ELR (cell line): Measurements from ENCODE around the gene VAMP2.
A peak's percentile ranks its signal among the peaks of the same experiment; 100 is the strongest.

Source experiments
- DNase-seq: peaks from one replicate; pipeline ENCODE4 v3.0.0-alpha.2; 2015; ENCODE audit warnings: low read depth

The VAMP2 gene, protein sequence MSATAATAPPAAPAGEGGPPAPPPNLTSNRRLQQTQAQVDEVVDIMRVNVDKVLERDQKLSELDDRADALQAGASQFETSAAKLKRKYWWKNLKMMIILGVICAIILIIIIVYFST

DNA sequence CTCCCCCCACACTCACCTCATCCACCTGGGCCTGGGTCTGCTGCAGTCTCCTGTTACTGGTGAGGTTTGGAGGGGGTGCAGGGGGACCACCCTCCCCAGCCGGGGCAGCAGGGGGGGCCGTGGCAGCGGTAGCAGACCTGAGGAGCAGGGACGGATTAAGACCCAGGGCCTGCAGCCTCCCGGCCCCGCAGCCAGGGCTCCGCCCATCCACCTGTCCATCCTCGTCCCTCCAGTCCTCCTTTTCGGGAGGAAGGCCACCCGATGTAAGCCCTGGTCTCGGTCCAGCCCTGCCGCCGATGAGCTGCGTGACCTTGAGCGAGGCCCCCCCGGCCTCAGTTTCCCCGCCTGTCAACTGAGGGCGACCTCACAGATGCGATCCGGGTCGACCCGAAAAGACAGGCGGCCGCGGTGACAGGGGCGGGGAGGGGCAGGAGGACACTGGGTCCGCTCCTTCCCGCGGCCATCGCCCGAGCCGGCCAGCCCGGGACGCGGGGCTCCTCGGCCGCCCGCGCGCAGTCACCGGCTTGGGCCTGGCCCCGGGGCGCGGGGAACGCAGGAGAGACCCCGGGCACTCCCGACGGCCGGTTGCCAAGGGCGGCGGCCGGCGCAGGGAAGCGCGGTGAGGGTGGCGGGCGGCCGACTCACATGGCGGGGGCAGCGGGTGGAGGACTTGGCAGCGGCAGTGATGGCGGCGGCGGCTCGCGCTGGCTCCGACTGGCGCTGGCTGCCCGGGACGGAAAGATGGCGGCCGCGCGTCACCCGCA lies at the start of gene VAMP2:
Gene VAMP2, minus strand, starts transcription at position 716 of the 764 bp plus-strand sequence. Its CDS starts 69 bp downstream, at position 647.
- peak; percentile 78 for DNase-seq

DNA sequence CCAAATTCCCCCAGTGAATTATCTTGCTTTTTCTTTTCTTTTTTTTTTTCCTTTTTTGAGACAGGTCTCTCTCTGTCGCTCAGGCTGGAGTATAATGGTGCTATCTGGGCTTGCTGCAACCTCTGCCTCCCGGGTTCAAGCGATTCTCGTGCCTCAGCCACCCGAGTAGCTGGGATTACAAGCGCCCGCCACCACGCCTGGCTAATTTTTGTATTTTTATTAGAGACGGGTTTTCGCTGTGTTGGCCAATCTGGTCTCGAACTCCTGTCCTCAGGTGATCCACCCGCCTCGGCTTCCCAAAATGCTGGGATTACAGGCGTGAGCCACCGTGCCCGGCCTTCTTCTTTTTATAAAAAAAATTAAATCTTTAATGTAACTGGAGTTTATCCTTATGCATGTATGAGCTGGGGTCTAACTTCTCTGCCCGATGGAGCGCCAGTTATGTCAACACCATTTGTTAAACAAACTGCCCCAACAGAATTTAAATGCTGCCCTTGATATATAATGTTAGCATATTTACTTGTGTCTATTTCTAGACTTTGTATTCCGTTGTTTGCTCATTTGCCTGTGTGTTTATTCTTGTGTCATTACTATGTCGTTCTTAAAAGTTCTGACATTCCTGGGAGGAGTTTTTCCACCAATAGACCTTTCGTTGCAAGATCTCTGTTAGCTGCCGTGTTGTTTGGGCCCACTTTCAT lies 48.2 kb upstream of the VAMP2 start:
- DNase-seq: peak; percentile 44

DNA sequence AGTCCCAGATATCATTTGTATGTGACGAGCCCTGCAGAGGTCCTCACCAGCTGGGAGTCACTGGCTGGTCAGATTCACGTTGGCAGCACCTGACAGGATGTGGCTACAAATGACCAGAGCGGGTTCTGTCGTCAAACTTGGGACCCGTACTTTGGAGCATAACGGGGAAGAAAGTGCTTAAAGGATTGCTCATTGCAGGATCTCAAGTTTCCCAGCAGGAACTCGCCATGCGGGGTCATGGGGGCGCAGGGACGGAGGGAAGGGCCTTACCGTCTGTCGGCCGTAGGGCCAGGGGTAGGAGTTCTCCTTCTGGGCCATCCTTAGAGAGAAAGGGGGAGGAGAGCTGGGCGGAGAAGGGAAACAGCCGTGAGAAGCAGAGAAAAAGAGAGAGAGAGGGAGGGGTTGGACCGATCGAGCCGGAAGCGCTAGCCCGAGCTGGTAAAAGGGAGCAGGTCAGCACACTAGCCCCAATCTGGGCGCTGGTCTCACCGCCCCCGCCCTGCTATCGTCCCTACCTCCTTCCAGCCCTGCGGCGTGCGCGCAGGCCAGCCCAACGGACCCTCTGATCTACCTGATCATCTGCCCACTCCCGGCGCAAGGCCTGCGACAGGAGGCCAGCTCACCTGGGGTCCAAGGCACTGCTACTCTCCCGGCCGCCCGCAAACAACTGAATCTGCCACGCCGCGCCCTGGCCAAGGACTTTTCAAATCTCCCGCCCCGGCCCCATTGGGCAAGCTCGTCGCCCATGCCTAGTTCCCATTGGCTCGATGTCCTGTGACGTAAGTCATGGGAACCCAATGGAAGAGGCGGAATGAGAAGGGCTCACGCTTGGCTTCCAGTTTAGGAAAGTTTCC lies 47.4 kb upstream of the VAMP2 start, which contains the start of gene AURKB:
Gene AURKB, minus strand, starts transcription at position 669 of the 854 bp plus-strand sequence. Its CDS starts 351 bp downstream, at position 318.
- DNase-seq: peak; percentile 99

DNA sequence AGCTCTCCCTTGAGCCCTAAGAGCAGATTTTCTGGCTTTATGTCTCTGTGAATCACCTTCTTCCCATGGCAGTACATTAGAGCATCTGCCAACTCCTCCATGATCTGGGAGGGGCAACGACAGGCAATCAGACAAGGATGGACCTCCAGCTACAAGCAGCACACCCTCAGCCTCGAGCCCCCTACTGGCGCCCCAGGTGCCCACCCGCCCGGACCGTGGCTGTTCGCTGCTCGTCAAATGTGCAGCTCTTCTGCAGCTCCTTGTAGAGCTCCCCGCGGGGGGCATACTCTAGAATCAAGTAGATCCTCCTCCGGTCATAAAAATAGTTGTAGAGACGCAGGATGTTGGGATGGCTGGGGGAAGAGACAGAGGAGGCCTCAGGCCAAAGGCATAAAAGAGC lies 43.8 kb upstream of the VAMP2 start:
- no peak for DNase-seq

DNA sequence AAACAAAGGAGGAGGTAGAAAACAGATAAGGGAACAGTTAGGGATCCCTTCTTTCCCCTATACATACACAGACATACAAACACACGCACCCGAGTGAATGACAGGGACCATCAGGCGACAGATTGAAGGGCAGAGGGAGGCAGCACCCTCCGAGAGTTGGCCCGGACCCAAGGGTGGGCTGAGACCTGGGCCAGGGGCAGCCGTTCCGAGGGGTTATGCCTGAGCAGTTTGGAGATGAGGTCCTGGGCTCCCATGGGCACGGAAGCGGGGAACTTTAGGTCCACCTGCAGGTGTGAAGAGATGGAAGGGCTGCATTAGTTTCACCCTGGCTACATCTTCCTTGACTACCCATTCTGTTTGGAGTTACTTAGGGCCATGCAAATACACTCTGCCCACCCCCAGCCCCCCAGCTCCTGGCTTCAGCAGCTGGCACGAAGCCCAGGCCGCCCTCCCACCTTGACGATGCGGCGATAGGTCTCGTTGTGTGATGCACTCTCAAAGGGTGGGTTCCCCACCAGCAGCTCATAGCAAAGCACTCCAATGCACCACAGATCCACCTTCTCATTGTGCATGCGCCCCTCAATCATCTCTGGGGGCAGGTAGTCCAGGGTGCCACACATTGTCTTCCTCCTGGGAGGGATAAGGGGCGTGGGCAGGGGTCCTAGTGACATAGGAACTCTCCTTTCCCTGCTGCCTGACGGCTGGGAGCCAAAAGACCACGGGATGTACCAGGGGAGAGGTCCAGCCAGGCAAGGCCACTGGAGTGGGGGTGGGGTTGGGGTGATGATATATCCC lies 42.2 kb upstream of the VAMP2 start:
- no peak for DNase-seq

DNA sequence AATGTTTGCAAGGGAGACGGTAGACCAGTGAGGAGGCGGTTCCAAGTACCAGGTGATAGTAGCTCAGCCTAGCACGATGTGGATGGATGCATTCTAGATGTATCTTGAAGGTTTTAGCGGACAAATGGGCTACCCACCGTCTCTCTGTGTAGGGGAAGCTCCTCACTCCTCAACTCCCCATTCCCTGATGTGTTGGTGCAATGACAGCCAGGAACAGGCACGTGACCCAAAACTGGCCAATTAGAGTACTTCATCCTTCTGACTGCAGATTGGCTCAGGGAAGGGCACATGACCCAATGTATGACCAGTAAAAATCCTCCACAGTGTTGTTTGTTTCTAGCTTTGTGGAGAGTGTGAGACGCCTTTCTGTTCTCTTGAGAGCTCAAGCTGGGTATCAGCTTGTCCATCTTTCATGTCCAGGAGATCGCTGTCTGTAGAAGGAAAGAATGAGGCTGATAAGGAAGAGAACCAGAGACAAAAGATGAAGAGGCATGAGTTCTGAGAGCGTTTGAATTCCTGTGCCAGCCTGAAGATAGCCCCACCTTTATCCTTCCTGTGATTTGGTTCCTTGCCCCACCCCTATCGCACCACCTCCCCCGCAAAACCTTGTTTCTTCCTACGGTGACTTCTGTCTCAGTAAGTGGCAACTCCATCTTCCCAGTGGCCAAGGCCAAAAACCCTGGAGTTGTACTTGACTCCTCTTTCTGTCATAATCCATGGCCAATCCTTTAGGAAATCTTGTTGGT lies 29.5 kb upstream of the VAMP2 start:
- peak; percentile 85 for DNase-seq

DNA sequence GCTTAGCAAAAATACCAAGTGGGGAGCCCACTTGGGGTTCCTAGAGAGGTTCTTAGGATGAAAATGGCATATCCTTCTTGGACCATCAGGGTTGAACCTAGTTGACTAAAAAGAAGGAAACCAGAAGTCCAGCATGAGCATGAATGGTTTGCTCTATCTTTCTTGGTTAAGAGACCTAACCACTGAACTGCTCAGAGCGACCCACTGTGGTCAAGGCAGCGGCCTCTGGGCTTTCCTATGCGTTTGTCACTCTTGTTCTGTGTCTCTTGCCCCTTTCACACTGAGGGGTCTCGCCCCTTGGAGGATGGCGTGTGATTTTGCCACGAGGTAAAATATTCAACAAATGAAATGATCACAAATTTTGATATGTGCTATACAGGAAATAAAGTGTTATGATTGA lies 27.8 kb upstream of the VAMP2 start:
- DNase-seq: no peak

DNA sequence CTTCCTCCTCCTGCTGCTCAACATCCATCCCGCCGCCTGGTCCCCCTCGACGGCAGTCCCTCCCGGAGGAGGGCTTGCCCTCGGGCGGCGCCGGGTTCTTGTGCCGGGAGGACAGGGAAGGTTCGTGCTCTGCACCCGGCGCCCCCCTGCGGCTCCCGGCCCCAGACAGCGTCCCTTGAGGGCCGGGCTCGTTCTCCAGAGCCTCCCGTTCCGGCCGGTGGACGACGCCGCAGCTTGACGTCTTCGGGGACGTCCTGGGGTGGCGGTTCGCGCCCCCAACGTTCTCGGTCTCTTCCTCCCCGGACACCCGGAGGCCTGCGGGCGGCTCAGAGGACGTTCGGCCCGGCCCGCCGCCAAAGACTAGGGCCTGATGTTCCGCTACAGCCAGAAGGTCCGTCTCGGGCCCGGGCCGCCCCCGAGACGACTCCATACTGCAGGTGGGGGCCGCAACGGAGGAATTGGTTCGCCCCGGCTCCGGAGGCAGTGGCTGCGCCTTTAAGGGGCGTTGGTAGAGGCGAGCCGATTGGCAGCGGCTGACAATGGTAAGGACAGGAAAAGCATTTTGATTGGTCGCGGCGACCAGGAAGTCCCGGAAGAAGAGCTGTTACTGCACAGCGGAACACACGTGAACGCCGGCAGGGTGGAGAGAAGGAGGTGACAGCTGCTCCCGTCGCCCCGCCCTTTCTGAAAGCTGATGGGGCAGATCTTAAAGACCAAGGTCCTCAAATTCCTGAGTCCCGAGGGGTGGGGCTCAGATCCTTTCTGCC lies 27.1 kb upstream of the VAMP2 start, which contains the start of gene BORCS6:
Gene BORCS6, minus strand, starts transcription at position 470 of the 767 bp plus-strand sequence. Its CDS starts 40 bp downstream, at position 430.
- peak; percentile 99 for DNase-seq

DNA sequence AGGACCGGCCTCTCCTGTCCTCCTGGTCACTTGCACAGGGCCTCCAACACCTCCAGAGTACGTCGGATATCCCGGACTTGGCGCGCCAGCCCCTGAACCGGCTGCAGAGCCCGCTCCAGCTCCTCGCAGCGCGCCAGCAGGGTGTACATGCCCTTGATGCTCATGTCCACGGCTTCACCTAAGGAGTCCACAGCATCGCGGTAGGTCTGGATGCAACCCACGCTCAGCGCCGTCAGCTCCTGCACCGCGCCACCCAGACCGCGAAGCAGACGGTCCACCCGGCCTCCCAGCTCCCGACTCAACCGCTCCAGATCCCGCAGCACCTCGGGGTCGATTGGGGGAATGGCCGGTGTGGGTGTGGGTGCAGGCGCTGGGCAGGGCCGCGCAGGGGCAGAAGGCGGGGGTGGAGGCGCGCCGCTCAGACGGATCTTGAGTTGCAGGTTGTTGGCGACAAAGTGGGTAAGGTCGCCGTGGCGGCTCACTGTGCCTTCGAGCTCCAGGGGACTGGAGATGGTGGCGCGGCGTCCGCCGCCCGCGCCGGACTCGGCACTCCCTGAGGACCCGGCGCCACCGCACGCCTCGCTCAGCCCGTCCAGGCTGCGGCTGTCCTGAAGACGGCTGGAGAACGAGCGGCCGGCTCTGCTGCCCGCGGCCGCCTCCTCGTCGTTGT lies 26.4 kb upstream of the VAMP2 start:
- no peak for DNase-seq

DNA sequence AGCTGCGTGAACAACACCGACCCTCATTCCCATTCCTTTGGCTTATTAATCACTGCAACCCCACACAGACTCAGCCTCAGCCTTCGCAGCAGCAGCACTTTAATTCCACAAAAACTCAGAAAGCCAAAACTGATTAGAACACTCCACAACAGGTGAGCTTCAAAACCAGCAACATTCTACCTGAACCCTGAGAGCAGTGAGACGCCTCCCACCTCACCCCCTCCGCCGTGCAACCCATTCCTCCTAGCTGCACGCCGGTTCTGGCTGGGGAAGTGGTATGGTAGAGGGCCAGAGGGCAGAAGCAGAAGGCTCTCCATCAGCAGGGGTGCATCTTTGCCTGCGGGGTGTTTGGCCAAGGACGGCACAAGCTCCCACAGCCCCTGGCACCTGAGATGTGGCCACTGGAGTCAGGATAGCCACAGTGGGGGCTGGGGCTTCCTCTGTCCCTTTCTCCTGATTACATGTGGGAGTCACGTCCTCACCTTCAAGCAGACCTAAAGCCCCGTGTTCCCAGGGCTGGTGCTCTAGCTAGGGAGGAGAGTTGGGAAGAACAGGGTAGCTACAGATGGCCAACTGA lies 25.6 kb upstream of the VAMP2 start:
- DNase-seq: no peak

DNA sequence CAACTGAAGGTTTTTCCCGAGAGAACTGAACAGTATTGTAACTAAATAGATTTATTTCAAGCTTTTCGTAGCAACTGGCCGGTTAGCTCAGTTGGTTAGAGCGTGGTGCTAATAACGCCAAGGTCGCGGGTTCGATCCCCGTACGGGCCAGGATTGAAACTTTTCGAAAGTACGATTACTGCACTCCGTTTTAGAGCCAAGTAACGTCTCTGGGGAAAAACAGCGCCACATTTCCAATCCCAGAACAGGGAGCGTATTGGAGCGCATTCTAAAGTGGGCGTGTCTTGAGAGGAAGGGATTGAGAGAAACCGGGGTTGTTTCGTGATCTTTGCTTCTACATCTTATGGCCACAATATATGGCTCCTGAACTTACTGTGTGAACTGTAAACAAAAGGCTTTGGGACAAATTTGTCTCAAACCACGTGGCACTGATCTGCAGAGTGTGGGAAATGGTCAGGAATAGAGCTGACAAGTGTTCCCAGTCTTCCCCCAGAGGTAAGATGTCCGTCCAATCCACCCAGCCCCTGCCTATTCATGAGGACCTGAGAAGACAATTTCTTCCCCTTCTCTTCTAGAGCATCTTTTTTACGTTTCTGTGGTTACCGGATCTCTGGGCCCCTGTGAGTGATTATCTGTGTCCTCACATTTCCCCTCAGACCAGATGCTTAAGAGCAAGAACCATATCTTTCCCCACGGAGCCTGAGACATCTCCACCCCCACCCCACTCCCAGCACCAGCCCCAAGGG lies 24.9 kb upstream of the VAMP2 start:
- DNase-seq: peak; percentile 100

DNA sequence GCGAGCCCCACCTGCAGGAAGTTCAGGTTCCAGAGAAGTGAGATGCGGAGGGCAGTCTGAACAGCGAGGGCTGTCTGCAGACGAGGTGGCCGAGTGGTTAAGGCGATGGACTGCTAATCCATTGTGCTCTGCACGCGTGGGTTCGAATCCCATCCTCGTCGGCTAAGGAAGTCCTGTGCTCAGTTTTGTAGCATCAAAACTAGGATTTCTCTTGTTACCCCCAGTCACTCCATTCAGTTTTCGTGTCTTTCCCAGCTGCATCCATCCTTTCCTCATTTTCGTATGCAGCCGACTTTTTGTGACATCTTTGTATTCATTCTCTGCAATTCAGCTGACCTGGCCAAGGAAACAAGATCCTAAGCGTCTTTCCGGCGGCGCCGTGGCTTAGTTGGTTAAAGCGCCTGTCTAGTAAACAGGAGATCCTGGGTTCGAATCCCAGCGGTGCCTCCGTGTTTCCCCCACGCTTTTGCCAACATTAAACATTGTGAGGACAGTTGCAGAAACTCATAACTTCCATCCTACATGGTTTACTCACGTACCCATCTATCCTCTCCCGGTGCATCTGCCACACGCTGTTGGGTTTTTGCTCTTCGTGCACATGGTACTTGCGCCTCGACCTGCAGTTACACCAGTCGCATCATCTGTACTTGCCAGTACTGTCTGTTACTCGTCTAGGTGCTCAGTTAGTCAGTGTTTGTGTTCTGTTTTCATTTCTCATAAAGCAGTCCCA lies 24.2 kb upstream of the VAMP2 start:
- peak; percentile 95 for DNase-seq

DNA sequence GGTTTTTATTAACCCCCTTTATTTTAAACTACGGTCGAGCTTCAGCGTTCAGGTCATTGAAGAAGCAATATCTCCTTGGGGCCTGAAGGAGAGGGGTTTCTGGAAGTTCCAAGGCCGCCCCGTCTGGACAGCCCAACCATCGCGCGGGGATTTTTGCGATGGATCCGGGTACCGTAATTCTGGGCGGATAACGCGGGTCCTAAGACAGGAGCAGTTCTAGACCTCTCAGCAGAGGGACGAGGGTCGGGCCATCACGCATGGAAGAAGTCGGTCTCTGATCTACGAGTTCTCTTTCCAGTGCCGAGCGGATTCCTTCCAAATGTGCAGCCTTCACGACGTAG lies 23.7 kb upstream of the VAMP2 start:
- no peak for DNase-seq

DNA sequence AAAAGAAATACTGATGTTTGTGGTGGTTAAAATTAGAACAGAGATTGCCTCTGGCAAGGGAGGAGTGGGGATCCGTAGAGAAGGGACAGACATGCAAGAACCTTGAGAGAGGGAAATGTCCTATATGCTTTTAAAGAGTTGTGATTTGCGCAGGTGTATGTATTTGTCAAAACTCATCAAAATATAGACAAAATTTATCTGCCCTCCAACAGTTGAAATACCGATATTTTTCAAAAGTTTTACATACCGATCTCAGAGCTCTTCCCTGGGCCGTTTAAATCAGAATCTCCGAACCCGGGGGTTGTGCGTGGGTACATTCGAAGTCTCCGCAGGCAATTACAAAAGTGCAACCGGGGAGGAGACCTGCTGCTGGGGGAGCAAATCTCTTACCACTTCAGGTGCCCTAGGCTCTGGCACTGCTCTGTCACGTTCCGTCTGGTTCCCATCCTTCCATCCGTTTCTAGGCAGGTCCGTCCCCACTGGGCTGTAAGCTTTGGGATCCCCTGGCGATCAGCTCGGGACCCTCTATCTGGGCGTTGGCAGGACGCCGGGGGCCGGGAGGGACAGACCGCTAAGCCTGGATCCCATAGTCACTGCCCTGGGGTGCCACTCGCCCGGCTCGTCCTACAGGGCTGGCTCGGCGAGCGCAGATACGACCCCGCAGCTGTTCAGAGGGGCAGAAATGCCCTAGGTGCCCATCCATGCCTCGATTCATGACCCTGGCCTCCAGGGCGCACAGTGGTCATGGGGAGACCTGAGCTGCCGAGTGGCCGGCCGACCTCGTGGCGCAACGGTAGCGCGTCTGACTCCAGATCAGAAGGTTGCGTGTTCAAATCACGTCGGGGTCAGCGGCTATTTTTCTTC lies 23.1 kb upstream of the VAMP2 start:
- DNase-seq: peak; percentile 67

DNA sequence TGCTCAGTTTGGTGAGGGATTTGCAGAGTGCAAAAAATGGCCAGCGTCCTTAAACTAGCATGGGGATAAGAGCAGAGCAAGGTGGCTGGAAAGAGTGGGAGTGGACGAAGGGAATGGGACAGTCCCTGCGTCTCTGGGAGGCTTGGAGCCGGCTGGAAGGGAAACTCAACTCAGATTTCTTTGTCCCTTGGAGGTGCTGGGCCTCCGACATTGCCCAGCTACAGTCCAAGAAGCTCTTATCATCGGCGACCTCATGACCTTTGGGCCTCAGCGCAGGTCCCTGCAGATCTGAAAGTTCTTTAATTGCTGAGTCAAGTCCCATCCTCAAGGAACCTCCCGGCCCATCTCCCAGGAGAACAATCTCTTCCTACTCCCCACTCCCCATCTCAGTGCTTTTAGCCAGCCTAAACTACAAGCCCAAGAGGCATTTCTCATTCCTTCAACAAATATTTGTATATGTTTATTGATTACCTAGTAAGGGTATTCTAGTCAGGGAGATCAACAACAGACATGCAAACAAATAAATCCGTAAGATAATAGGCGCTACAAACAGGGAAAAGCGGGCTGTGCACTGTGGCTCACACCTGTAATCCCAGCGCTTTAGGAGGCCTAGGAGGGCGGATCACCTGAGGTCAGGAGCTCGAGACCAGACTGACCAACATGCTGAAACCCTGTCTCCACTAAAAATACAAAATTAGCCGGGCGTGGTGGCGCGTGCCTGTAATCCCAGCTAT lies 14.4 kb upstream of the VAMP2 start:
- no peak for DNase-seq
